Neuron (in vitro differentiated cells): ENCODE data around the gene CNPY4.

ENCODE experiments used
- H2AFZ ChIP-seq: one replicate; pipeline ENCODE4 v1.6.1; 2013; ENCODE audit warnings: low read depth, mild to moderate bottlenecking, inconsistent platforms, low read length, moderate library complexity
- H3K27me3 ChIP-seq: one replicate; pipeline ENCODE4 v1.6.1; 2013; ENCODE audit warnings: low read length; ENCODE audit not compliant: insufficient read depth
- H3K36me3 ChIP-seq: one replicate; pipeline ENCODE4 v1.6.1; 2013; ENCODE audit warnings: low read length; ENCODE audit not compliant: insufficient read depth
- H3K4me1 ChIP-seq: one replicate; pipeline ENCODE4 v1.6.1; 2013; ENCODE audit warnings: low read length; ENCODE audit not compliant: insufficient read depth
- H3K4me3 ChIP-seq: 2 replicates; pipeline ENCODE4 v1.5.1; 2013; ENCODE audit warnings: mild to moderate bottlenecking, low read length, moderate library complexity
- H3K9me3 ChIP-seq: one replicate; pipeline ENCODE4 v1.6.1; 2013; ENCODE audit warnings: low read length

The CNPY4 gene

GRCh38 chr7:100163006-100163531 is 43.6 kb downstream of the CNPY4 start:
- Histone ChIP-seq H3K4me1 (peaks cover 15% of the 10 kb centered on the region), H2AFZ (no peak overlapping the region), H3K9me3 (no peaks in the 10 kb centered on the region), H3K36me3 (no peaks in the 10 kb centered on the region), H3K4me3 (no peak overlapping the region), H3K27me3 (no peaks in the 10 kb centered on the region)

GRCh38 chr7:100163871-100164270 is 44.4 kb downstream of the CNPY4 start:
- H3K4me1 ChIP-seq, result peaks cover 23% of the 10 kb centered on the region
- no peak overlapping the region for H3K4me3 ChIP-seq
- H2AFZ ChIP-seq, result no peak overlapping the region
- no peaks in the 10 kb centered on the region for H3K9me3 ChIP-seq
- no peaks in the 10 kb centered on the region for H3K27me3 ChIP-seq
- no peaks in the 10 kb centered on the region for H3K36me3 ChIP-seq

GRCh38 chr7:100166317-100166940 is 47.0 kb downstream of the CNPY4 start:
- no peaks in the 10 kb centered on the region for H3K9me3 ChIP-seq
- H3K27me3 ChIP-seq, result no peaks in the 10 kb centered on the region
- no peak overlapping the region for H2AFZ ChIP-seq
- H3K36me3 ChIP-seq, result peaks cover 13% of the 10 kb centered on the region
- no peak overlapping the region for H3K4me3 ChIP-seq
- H3K4me1 ChIP-seq, result peaks cover 23% of the 10 kb centered on the region

GRCh38 chr7:100166970-100167911 is 47.8 kb downstream of the CNPY4 start:
- H3K27me3 ChIP-seq, result no peaks in the 10 kb centered on the region
- H3K4me3 ChIP-seq, result peak overlapping the region; percentile 41
- no peaks in the 10 kb centered on the region for H3K9me3 ChIP-seq
- H3K36me3 ChIP-seq, result peaks cover 16% of the 10 kb centered on the region
- peaks cover 23% of the 10 kb centered on the region for H3K4me1 ChIP-seq
- H2AFZ ChIP-seq, result no peak overlapping the region

GRCh38 chr7:100167912-100168323 is 48.5 kb downstream of the CNPY4 start:
- H3K27me3 ChIP-seq, result no peaks in the 10 kb centered on the region

GRCh38 chr7:100169147-100169850 is 49.9 kb downstream of the CNPY4 start:
- Histone ChIP-seq H3K9me3 (no peaks in the 10 kb centered on the region), H3K36me3 (peaks cover 29% of the 10 kb centered on the region), H3K4me3 (no peak overlapping the region), H2AFZ (no peak overlapping the region), H3K27me3 (no peaks in the 10 kb centered on the region), H3K4me1 (peaks cover 23% of the 10 kb centered on the region)

More at GRCh38 chr7:100167912-100168323, 48.5 kb downstream of the CNPY4 start:
- Histone ChIP-seq H3K36me3 (peaks cover 16% of the 10 kb centered on the region), H3K4me1 (peaks cover 23% of the 10 kb centered on the region), H3K4me3 (peak overlapping the region; percentile 41), H2AFZ (no peak overlapping the region), H3K9me3 (no peaks in the 10 kb centered on the region)

GRCh38 chr7:100170101-100170897 is 50.9 kb downstream of the CNPY4 start:
- Histone ChIP-seq H3K27me3 (no peaks in the 10 kb centered on the region), H3K9me3 (no peaks in the 10 kb centered on the region), H3K4me3 (no peak overlapping the region), H3K4me1 (peaks cover 24% of the 10 kb centered on the region), H3K36me3 (peaks cover 39% of the 10 kb centered on the region), H2AFZ (no peak overlapping the region)

GRCh38 chr7:100171087-100171681 is 51.8 kb downstream of the CNPY4 start:
- Histone ChIP-seq H3K4me1 (peaks cover 32% of the 10 kb centered on the region), H3K36me3 (peaks cover 42% of the 10 kb centered on the region), H3K27me3 (no peaks in the 10 kb centered on the region), H3K4me3 (no peak overlapping the region), H3K9me3 (no peaks in the 10 kb centered on the region), H2AFZ (no peak overlapping the region)

GRCh38 chr7:100171840-100172239 is 52.4 kb downstream of the CNPY4 start:
- no peaks in the 10 kb centered on the region for H3K27me3 ChIP-seq
- H3K4me3 ChIP-seq, result no peak overlapping the region
- H3K36me3 ChIP-seq, result peaks cover 42% of the 10 kb centered on the region
- no peaks in the 10 kb centered on the region for H3K9me3 ChIP-seq
- peaks cover 35% of the 10 kb centered on the region for H3K4me1 ChIP-seq
- no peak overlapping the region for H2AFZ ChIP-seq

GRCh38 chr7:100173806-100174495 is 54.5 kb downstream of the CNPY4 start:
- no peaks in the 10 kb centered on the region for H3K27me3 ChIP-seq
- H3K4me1 ChIP-seq, result peaks cover 15% of the 10 kb centered on the region
- no peak overlapping the region for H2AFZ ChIP-seq
- no peak overlapping the region for H3K4me3 ChIP-seq
- peaks cover 42% of the 10 kb centered on the region for H3K36me3 ChIP-seq
- no peaks in the 10 kb centered on the region for H3K9me3 ChIP-seq

- H3K36me3 ChIP-seq, result peaks cover 39% of the 10 kb centered on the region
- peaks cover 14% of the 10 kb centered on the region for H3K4me1 ChIP-seq
- no peak overlapping the region for H3K4me3 ChIP-seq
- no peaks in the 10 kb centered on the region for H3K9me3 ChIP-seq
- H2AFZ ChIP-seq, result no peak overlapping the region
- H3K27me3 ChIP-seq, result no peaks in the 10 kb centered on the region
Observed at GRCh38 chr7:100174582-100174981, 55.1 kb downstream of the CNPY4 start.
